NB4 (cell line): ENCODE results near the gene DOCK4.

ENCODE experiments used
- MYC ChIP-seq: IDR thresholded peaks from 2 replicates; pipeline ENCODE4 v1.6.1; 2011; ENCODE audit warnings: low read depth, low read length
- POLR2A ChIP-seq: IDR thresholded peaks from 2 replicates; pipeline ENCODE4 v1.6.1; 2011; ENCODE audit warnings: mild to moderate bottlenecking; ENCODE audit not compliant: insufficient read length; ENCODE audit errors: extremely low read depth
- TF ChIP-seq, protein P1 (sequence below): IDR thresholded peaks from one replicate; pipeline ENCODE4 v1.5.1; 2012; ENCODE audit warnings: low read depth, low read length
- TF ChIP-seq, protein P2 (sequence below): IDR thresholded peaks from 2 replicates; pipeline ENCODE4 v1.6.1; 2011; ENCODE audit warnings: low read depth, low read length

DNA sequence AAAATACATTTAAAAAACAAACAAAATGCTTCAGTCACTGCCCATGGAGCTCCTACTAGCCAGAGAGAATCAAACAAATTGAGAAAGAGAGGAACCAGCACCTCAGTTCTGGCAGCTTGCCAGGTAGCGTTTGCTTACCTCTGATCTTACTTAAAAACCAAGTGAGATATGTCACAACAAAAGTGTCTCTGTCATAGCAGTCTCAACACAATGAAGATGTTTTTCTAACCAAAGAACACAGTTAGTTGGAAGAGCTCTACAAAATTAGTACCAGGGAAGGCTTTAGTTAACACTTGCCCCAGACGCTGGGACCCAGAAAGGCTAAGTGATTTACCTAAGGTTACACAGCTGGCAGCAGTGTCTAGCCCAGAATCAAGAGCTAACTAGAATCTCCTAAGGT, 3.4 kb downstream of the DOCK4 start:
- TF ChIP-seq, protein P1, sequence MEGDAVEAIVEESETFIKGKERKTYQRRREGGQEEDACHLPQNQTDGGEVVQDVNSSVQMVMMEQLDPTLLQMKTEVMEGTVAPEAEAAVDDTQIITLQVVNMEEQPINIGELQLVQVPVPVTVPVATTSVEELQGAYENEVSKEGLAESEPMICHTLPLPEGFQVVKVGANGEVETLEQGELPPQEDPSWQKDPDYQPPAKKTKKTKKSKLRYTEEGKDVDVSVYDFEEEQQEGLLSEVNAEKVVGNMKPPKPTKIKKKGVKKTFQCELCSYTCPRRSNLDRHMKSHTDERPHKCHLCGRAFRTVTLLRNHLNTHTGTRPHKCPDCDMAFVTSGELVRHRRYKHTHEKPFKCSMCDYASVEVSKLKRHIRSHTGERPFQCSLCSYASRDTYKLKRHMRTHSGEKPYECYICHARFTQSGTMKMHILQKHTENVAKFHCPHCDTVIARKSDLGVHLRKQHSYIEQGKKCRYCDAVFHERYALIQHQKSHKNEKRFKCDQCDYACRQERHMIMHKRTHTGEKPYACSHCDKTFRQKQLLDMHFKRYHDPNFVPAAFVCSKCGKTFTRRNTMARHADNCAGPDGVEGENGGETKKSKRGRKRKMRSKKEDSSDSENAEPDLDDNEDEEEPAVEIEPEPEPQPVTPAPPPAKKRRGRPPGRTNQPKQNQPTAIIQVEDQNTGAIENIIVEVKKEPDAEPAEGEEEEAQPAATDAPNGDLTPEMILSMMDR = no peak
- TF ChIP-seq MYC = no peak
- TF ChIP-seq, protein P2, sequence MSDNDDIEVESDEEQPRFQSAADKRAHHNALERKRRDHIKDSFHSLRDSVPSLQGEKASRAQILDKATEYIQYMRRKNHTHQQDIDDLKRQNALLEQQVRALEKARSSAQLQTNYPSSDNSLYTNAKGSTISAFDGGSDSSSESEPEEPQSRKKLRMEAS = no peak
- TF ChIP-seq POLR2A = no peak
